GM12878 (cell line): Measurements from ENCODE around the gene USP4. TPM values are rescaled to one million over a fixed set of nuclear protein-coding genes. Genes with fewer than 3 reads are reported as not detected.

Experiments
- BHLHE40 ChIP-seq, 2 experiments: fragments of 450-650 bp in 1 of 2; IDR thresholded peaks; 2 replicates each; pipeline ENCODE4 v1.6.1; 2011 to 2017; ENCODE audit warnings: low read depth in 2 of 2, borderline replicate concordance in 1 of 2, improper control_type of control experiment in 1 of 2, low read length in 1 of 2, mild to moderate bottlenecking in 1 of 2
- BRCA1 ChIP-seq: IDR thresholded peaks from 2 replicates; pipeline ENCODE4 v1.6.1; 2011; ENCODE audit warnings: low read depth, low read length, improper control_type of control experiment
- CBX5 ChIP-seq: sonication (generic); IDR thresholded peaks from 2 replicates; pipeline ENCODE4 v1.6.1; 2016; ENCODE audit warnings: low read depth, moderate library complexity, mild to moderate bottlenecking, inconsistent platforms
- CHD4 ChIP-seq: fragments of 200-600 bp; sonication (generic); IDR thresholded peaks from 2 replicates; pipeline ENCODE4 v1.6.1; 2016; ENCODE audit warnings: mild to moderate bottlenecking
- CREM ChIP-seq: IDR thresholded peaks from 2 replicates; pipeline ENCODE4 v1.6.1; 2014; ENCODE audit warnings: antibody characterized with exemption, low read depth
- GABPA ChIP-seq: IDR thresholded peaks from 2 replicates; pipeline ENCODE4 v1.6.1; 2014; ENCODE audit warnings: antibody characterized with exemption, low read depth, mild to moderate bottlenecking, inconsistent platforms
- HDAC2 ChIP-seq: fragments of 200-600 bp; sonication (generic); IDR thresholded peaks from 2 replicates; pipeline ENCODE4 v1.6.1; 2017
- HDGF ChIP-seq: fragments of 450-650 bp; IDR thresholded peaks from 2 replicates; pipeline ENCODE4 v1.6.1; 2016; ENCODE audit warnings: antibody characterized with exemption
- IKZF2 ChIP-seq, 2 experiments: fragments of 450-650 bp; IDR thresholded peaks; 2 replicates each; pipeline ENCODE4 v1.6.1; 2017; ENCODE audit warnings: mild to moderate bottlenecking in 2 of 2, moderate library complexity in 2 of 2
- JUND ChIP-seq: IDR thresholded peaks from 2 replicates; pipeline ENCODE4 v1.6.1; 2012; ENCODE audit warnings: low read depth, mild to moderate bottlenecking, low read length, improper control_type of control experiment, moderate library complexity
- KAT2A ChIP-seq: conservative IDR thresholded peaks from 2 replicates; pipeline ENCODE4 v1.6.1; 2011; ENCODE audit warnings: low read depth, low read length; ENCODE audit not compliant: control insufficient read depth
- LARP7 ChIP-seq: fragments of 450-650 bp; IDR thresholded peaks from 2 replicates; pipeline ENCODE4 v1.6.1; 2017; ENCODE audit warnings: mild to moderate bottlenecking
- MEF2A ChIP-seq: IDR thresholded peaks from 2 replicates; pipeline ENCODE4 v1.6.1; 2011; ENCODE audit warnings: low read depth, mild to moderate bottlenecking, low read length, moderate library complexity; ENCODE audit not compliant: insufficient read depth
- NKRF ChIP-seq: fragments of 450-650 bp; conservative IDR thresholded peaks from 2 replicates; pipeline ENCODE4 v1.6.1; 2017; ENCODE audit warnings: mild to moderate bottlenecking, moderate library complexity
- NR2C1 ChIP-seq: fragments of 450-650 bp; IDR thresholded peaks from 2 replicates; pipeline ENCODE4 v1.6.1; 2017; ENCODE audit warnings: antibody characterized with exemption, mild to moderate bottlenecking, moderate library complexity
- NR2F1 ChIP-seq: fragments of 450-650 bp; conservative IDR thresholded peaks from 2 replicates; pipeline ENCODE4 v1.6.1; 2017; ENCODE audit warnings: mild to moderate bottlenecking
- PML ChIP-seq: IDR thresholded peaks from 2 replicates; pipeline ENCODE4 v1.6.1; 2012; ENCODE audit warnings: low read length, inconsistent platforms
- POLR2AphosphoS2 ChIP-seq: IDR thresholded peaks from 2 replicates; pipeline ENCODE4 v1.6.1; 2011; ENCODE audit warnings: low read depth, mild to moderate bottlenecking, low read length, improper control_type of control experiment, moderate library complexity
- POU2F2 ChIP-seq: IDR thresholded peaks from 3 replicates; pipeline ENCODE4 v1.6.1; 2011; ENCODE audit warnings: low read depth, mild to moderate bottlenecking, low read length, borderline replicate concordance
- RAD51 ChIP-seq: fragments of 450-650 bp; IDR thresholded peaks from 2 replicates; pipeline ENCODE4 v1.6.1; 2016; ENCODE audit warnings: moderate library complexity, mild to moderate bottlenecking, inconsistent platforms
- SMARCA5 ChIP-seq: fragments of 450-650 bp; IDR thresholded peaks from 2 replicates; pipeline ENCODE4 v1.6.1; 2017; ENCODE audit warnings: mild to moderate bottlenecking
- SMC3 ChIP-seq: IDR thresholded peaks from 2 replicates; pipeline ENCODE4 v1.6.1; 2011; ENCODE audit warnings: low read length, improper control_type of control experiment, borderline replicate concordance
- SP1 ChIP-seq: IDR thresholded peaks from one replicate; pipeline ENCODE4 v1.6.1; 2011; ENCODE audit warnings: low read depth, low read length
- SPI1 ChIP-seq: IDR thresholded peaks from 2 replicates; pipeline ENCODE4 v1.6.1; 2011; ENCODE audit warnings: low read depth, mild to moderate bottlenecking, low read length, moderate library complexity, borderline replicate concordance; ENCODE audit not compliant: insufficient read depth
- YY1 ChIP-seq: IDR thresholded peaks from 2 replicates; pipeline ENCODE4 v1.6.1; 2011; ENCODE audit warnings: low read depth, mild to moderate bottlenecking, low read length
- ZBTB40 ChIP-seq: fragments of 450-650 bp; IDR thresholded peaks from 2 replicates; pipeline ENCODE4 v1.6.1; 2016; ENCODE audit warnings: mild to moderate bottlenecking, moderate library complexity, borderline replicate concordance
- ZNF274 ChIP-seq: IDR thresholded peaks from one replicate; pipeline ENCODE4 v1.8.0; 2011; ENCODE audit not compliant: insufficient read length, insufficient read depth
- polyA plus RNA-seq, 11 experiments: library from polyadenylated mRNA; depleted of rRNA in 4 of 11; unstranded in 6 of 11; stranded (reverse) in 5 of 11; fragments of >200 nt; fragmentation: Nextera tagmentation in 4 of 11; fragmentation: Illumina TruSeq in 1 of 11; extraction: Ambion mirVana in 4 of 11; extraction: Trizol in 1 of 11; gene quantifications; 1 replicate in 1 of 11; 2 replicates in 10 of 11; pipeline versions ENCODE4 v1.2.1 to v1.2.3, GENCODE V29; 2011 to 2016; ENCODE audit warnings: inconsistent platforms in 2 of 11, missing spikeins in 2 of 11, low read depth in 1 of 11
- total RNA-seq, 4 experiments: library from RNA; depleted of rRNA in 3 of 4; stranded (reverse); fragments of >200 nt in 3 of 4; fragmentation: Illumina TruSeq in 1 of 4; extraction: Trizol in 1 of 4; gene quantifications; 2 replicates each; pipeline versions ENCODE4 v1.2.1 to v1.2.3, GENCODE V29; 2013 to 2021

Gene USP4
- total and polyA plus RNA-seq, 10 of the 15 experiments (the other 5 are each of a cell fraction or from before 2014, with no cell fraction given), result 26.5 to 77.1 (median 66.0) TPM

- TF ChIP-seq SPI1, result no peak
- TF ChIP-seq BRCA1, result peak; percentile 63; the same call in 1 of the 2 replicates
- no peak; the same call in 1 of the 2 replicates for TF ChIP-seq HDGF
- TF ChIP-seq GABPA, result no peak
- no peak; the same call in 2 of the 3 replicates for TF ChIP-seq POU2F2
- peak; percentile 86; the same call in 1 of the 2 replicates for TF ChIP-seq POLR2AphosphoS2
- TF ChIP-seq SMARCA5, result no peak
- TF ChIP-seq JUND, result no peak
- TF ChIP-seq NR2C1, result peak; percentile 71
- peak; percentile 84 for TF ChIP-seq PML
- 0 out of 2 replicates have a peak, but pooled peaks have one; percentile 25 for TF ChIP-seq NKRF
- peak; percentile 42 to 57; a peak in 2 of 4 replicates for TF ChIP-seq IKZF2 (IDR thresholded peaks at IDR 0.05)
- no peak for TF ChIP-seq SMC3
- TF ChIP-seq SP1, result no peak
- TF ChIP-seq BHLHE40 (IDR thresholded peaks at IDR 0.05; ENCODE audit: borderline replicate concordance in 1 of 2, low read depth in 2 of 2, low read length in 1 of 2), result peak in 1 of 2 experiments; percentile 43; a peak in 1 of 4 replicates
- no peak for TF ChIP-seq RAD51
- no peak for TF ChIP-seq MEF2A
- TF ChIP-seq YY1, result peak; percentile 71
- TF ChIP-seq CHD4, result no peak
- no peak for TF ChIP-seq CREM
- TF ChIP-seq ZBTB40, result no peak
- TF ChIP-seq LARP7, result peak; percentile 25
- no peak for TF ChIP-seq CBX5
- TF ChIP-seq KAT2A, result no peak
- TF ChIP-seq ZNF274, result no peak
- no peak for TF ChIP-seq HDAC2
- TF ChIP-seq NR2F1, result peak; percentile 84
Measured at GRCh38 chr3:49276475-49277382, 63.1 kb downstream of the USP4 start, which contains the start of gene C3orf62 (continued).
